Effector CD8-positive, alpha-beta T cell (primary cell): Measurements from ENCODE around the gene BCL7A.
A peak's percentile ranks its signal among the peaks of the same experiment; 100 is the strongest.

Source experiments
- DNase-seq: peaks from one replicate; lab custom pipeline; 2025; lab: John Stamatoyannopoulos, UW

BCL7A gene

DNA sequence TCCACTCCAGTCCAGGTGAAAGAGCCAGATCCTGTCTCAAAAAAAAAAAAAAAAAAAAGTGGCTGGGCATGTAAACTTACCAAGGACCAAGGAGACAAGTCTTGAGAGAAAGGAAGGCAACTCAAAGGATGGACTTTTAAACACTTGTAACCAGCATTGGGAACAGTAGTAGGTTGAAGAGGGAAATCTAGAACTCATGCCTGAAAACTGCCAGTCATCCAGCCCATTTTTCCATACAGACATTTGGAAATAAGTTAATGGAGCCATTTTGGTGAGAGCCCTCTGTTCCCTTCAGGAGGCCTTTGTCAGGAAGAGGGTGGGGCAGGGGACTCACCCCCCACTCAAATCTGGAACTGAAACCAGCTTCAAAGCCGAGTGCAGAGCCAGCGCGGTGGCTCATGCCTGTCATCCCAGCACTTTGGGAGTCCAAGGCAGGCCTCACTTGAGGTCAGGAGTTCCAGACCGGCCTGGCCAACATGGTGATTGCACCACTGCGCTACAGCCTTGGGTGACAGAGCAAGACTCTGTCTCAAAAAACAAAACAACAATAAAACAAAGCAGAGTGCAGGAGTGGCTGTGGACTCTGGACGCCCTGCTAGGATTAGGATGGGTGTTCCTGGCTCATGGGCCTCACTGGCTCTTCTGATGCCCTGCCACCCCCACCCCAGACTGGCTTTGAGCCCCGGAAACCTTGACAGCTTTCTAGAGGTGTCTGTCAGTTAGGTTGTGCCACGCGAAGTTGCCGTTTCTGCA is 55.2 kb downstream of the BCL7A start:
- DNase-seq: no peak

DNA sequence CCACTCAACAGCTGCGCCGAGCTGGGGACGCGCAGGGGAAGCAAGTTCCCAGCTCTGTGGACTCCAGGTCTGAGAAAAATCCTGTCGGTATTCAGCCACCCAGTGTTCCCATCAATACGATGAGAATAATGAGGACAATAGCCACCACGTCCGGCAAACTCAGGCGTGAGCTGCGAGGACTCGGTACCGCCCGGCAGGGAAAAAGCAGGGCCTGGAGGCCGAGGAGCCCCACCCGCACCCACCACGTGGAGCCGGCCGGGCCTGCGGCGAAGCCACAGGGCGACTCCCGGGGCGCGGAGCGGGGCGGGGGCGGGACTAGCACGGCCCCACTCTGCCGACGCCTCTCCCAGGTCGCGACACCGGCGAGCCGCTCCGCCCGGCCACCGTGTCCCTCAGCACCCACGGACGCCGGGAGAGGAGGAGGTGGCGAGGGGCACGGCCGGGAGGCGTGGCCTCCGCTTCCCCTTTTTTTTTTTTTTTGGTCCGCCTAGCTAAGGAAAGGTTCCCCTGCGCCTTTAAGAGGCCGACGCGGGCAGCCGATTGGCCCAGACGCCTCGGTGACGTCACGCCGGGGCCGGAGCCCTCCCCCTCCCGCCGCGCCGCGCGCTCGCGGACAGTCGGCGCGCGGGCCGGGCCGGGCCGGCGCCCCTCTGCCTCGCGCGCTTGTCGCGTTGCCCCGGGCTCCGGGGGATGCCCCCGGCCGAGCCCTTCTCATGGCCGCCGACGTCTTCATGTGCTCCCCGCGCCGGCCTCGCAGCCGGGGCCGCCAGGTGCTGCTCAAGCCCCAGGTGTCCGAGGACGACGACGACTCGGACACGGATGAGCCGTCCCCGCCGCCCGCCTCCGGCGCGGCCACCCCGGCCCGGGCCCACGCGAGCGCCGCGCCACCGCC is 56.7 kb downstream of the BCL7A start, which contains the start of gene MLXIP:
Gene MLXIP, plus strand, starts transcription at position 616 of the 892 bp plus-strand sequence. Its CDS starts 98 bp downstream, at position 714.
- peak; percentile 78 for DNase-seq

DNA sequence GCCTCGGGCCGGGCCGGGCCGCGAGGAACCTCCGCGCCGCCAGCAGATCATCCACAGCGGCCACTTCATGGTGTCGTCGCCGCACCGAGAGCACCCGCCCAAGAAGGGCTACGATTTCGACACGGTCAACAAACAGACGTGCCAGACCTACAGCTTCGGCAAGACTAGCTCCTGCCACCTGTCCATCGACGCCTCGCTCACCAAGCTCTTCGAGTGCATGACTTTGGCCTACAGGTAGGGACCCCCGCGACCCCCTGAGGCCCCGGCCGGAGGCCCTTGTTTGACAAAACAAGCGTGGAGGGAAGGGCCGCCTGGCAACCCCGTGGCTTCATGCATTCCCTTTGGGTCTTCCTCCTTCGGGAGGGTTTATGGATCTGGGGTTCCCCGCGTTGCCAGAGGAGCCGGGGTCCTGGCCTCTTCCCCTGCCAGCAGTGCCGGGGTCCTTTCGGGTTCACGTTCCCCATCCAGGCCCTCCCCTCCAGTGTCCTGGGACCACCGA is 57.4 kb downstream of the BCL7A start:
- no peak for DNase-seq

DNA sequence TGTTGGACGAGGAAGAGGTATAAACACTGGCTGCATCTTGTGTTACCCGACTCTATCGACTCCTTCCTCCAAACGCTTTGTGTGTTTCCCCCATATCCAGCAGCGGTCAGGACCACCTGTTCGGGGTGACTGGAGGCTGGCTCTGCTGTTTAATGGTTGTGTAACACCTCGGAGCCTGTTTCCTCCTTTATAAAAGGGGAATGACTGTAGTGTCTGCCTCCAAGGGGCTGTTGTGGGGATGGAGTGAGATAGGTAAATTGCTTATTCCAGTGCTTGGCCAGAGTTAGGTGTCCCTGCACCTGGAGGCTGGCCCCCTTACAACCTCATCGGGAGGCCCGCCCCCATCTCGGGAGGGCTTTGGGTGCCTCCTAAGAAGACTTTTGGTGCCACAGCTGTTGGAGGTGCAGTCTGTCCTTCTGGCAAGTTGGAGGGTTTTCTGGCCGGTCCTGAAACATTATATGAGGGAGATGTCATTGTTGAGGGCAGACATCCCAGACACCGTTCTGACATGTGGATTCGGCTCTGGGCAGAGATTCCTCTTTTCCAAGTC is 57.9 kb downstream of the BCL7A start:
- no peak for DNase-seq

DNA sequence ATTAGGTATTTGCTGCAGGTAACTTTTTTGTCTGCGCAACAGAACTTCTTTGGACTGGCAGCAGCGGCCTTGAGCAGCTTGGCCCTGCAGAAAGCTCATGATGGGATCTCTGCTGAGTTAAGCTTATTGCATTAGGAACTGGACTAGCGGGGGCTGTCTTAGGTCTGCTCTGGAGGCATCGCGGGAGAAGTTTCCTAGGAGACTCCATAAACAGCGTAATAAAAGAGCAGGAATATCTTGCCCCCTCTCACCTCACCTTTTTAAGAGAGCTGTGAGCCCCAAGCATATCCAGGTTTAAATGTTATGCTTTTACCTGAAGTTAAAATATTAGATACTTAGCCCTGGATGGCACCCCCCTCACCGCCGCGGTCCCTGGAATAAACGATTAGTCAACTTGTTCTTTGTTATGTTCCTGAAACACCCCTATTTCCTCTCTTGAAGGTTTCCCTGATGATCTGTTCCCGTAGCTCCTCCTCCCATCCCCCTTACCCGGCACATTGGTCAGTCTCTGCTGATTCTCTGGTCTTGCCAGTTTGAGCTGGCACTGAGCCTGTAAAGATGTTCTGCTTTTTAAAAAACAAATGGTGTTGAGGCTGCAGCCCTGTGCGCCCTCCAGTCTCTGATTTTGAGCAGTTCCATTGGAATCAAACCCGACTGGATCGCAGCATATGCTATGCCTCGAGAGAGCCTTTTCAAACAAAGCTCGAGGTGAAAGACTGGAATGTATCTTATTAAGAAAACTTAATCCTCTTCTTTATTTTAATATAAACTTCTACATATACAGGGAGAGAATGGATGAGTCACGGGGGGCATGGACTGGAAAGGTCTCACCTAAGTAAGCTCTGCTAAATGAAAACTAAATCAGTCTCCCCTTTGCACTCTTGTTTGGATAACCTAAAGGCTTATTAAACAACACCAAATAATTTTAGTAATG is 58.7 kb downstream of the BCL7A start:
- no peak for DNase-seq

DNA sequence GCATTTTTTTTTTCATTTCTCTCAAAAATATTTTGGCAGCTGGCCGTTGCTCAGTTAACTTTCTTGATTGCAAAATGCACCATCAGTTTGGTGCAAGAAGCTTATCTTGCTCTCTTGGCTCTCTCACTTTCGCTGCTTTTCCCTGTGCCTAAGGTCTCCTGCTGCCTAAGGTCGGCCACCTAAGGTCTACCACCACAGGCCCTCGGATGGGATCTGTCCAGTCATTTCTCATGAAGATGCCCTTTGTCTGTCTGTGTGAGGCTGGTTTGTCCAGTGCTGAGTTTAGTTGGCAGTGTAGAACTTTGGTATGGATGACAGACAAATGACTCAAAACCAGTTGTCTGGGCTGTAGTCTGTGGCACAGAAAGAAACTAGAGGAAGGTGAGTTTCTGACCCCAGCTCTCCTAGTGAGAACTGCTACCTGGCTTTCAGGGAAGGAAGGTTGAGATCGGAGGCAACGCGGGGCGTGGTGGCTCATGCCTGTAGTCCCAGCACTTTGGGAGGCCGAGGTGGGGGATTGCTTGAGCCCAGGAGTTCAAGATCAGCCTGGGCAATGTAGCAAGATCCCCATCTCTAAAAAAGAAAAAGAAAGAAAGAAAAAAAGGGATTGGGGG is 59.5 kb downstream of the BCL7A start:
- DNase-seq: no peak

DNA sequence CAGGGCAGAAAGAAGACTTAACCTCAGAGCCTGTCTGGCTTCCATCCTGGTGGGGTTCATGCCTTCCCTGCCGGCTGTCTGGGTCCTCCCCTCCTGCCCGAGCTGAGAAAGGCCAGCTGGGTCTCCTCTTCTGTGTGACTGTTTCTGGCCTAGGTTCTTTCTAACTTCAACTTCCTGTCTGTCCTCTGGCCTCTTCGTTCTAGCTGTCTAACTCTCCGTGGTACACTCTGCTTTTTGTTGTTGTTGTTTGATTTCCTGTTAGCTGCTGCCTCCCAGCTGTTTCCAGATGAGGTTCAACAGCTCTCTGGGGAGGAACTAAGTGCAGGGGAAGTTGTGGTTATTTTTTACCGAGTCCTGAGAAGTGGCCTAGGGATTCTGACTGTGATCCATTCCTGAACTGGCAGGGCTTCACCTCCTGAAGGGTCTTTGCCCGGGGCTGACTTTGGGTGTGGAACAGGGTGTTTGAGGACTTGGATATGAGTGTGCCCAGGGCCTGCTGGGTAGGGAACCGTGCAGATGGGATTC is 60.1 kb downstream of the BCL7A start:
- no peak for DNase-seq

DNA sequence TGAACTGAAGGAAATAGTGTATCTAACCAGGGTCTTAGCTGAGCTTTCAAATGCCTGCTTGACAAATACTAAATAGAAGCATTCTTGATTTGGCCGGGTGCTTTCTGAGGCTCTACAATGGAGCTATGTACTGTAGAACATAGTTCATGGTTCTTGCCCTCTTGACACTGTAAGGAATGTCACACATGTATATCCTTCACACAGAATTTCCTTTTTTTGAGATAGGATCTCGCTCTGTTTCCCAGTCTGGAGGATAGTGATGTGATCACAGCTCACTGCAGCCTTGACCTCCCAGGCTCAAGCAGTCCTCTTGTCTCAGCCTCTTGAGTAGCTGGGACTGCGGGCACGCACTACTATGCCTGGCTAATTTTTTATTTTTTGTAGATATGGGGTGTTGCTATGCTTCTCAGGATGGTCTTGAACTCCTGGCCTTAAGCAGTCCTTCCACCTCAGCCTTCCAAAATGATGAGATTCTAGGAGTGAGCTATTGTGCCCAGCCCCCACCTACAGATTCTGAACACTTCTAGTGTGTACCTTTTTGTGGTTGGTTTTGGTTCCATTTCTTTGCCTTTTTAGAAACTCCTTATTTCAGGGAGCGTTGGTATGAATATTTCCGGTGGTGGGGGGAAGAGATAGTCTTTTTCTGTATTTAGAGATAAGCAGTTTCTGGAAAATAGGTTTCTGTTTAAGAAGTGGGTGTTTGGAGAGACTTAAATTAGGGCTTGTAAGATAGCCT is 61.1 kb downstream of the BCL7A start:
- DNase-seq: no peak

DNA sequence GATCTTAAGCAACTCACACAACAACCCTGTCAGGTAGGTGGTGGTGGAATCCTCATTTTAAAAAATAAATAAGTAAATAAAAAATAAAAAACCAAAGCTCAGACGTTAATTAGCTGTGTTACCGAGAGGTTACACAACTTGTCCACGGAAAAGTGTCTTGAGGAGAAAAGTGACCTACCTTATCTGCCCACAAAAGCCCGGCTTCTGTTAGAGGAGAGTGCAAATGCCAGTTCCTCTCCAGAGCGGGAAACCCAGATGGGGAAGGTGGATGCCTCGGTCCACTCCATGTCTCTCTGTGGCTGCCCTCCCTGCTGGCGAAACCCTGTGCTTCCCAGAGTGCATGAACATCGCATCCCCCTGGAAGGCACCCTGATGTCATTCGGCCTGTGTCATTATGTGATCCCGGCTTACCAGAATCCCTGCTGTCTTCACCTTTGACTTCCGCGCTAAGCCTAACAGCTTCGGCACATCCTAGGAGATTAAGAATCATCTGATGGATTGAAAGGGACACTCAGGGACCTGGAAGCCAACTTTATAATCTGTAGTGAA is 63.2 kb downstream of the BCL7A start:
- no peak for DNase-seq

DNA sequence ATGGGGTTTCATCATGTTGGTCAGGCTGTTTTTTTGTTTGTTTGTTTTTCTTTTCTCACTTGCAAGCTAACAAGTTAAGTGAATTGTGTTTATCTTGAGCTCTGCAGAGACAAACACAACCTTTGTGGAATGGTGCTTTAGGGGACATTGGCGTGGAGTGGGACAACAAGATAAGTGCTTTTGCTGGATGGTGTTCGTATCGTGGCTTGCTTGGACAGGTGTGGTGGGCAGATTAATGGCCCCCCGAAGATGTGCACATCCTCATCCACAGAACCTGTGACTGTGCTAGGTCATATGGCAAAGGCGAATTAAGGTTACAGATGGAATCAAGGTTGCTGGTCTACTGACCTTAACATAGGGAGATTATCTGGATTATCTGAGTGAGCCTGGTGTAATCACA is 63.9 kb downstream of the BCL7A start:
- DNase-seq: no peak

DNA sequence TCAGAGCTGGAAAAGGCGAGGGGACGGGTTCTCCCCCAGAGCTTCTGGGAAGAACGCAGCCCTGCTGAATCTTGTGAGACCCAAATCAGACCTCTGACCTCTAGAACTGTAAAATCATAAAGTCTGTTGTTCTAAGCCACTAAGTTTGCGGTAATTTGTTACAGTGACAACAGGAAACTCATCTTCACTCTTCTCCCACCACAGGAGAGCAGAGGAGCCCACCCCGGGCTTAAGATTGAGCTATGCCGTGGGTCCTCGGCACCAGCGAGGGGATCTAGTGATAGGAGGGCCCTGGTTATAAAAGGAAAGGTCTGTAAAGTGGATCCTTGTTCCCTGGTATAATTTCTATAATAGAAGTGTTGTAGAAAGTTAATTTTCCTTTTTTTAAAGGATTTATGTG is 64.4 kb downstream of the BCL7A start:
- no peak for DNase-seq

DNA sequence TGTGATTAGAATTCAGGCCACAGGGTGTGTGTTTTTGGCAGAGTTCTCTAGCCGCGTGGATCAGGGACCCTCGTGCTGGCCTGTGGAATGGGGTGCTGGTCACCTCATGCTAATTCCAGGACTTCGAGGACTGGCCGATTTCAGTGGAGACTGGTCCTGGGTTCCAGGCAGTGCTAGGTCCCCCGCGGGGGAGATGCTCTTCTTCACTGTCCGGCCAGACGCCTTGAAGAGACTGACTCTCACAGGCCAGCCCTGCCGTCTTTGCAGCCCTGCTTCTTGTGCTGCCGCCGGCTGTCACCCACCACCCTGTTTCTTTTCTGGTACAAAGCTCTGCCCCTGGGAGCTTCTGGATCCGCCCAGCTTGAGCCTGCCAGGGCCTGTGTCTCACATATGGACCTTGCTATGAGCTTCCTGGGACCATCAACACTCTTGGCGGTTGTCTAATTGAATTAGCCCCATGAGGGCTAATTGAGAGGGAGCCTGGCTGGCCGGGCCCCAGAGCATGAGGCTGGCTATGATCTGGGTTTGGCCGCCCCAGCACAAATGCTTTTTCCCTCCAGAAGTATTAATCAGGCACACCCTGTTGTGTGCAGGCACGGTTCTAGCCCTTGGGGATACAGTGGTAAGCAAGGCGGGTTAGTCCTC is 65.1 kb downstream of the BCL7A start:
- no peak for DNase-seq

DNA sequence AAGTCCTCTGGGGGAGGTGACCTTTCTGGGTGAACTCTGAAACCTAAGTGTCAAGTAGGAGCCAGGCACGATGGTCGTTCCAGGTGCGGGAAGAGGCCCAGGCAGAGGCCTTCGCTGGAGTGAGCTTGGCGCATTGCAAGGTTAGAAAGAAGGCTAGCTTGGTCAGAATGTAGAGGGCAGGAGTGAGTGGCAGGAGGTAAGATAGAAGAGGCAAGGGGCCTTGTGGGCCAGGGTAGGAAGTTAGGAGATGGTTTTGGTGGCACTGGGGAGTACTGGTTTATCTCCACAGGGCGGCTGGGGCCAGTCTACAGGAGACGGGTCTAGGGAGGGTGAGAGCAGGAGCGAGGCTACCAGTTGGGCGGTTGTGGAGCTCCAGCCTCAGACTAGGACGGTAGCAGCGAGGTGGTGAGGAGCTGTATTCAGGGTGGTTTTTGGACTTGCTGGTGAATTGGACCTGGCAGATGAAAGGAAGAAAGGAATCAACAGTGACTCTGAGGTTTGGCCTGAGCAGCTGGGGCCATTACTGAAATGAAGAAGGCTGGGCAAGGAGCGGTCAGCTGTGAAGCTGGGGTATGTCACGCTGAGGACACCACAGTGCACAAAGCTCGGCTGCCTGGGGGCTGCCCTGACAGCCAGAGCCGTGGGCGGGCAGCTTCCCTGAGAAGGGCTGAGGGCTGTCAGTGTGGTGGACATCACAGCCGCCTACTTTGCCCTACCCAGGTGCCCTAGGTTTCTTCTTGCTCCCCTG is 65.9 kb downstream of the BCL7A start:
- DNase-seq: no peak

DNA sequence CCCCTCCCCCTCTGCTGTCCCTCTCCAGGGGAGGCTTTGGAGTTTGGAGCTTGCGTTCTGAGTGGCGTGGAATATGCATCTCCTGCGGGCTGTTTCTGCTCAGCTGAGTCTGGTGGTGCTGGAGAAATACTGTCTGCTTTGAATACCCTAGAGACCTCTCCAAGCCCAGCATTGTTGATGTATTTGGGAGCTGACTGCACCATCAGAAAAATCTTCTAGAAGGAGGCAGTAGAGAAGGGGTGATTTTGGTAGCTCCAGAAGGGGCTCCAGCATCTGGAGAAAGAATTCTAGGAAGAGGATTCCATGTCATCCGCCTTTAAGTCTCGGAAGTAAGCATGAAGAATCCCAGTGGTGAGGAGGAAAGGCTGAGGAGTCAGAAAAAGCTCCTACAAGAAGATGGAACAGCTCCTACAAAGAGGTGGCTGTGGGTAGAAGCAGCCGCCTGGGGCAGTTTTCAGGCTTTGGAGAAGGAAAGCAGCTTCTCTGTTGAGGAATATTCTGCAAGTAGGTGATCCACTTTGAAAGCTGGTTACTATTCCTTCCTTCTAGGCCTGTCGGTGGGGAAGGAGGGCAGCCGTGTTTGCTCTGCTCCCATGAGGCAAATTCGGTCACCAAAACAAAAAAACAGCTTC is 66.6 kb downstream of the BCL7A start:
- no peak for DNase-seq

DNA sequence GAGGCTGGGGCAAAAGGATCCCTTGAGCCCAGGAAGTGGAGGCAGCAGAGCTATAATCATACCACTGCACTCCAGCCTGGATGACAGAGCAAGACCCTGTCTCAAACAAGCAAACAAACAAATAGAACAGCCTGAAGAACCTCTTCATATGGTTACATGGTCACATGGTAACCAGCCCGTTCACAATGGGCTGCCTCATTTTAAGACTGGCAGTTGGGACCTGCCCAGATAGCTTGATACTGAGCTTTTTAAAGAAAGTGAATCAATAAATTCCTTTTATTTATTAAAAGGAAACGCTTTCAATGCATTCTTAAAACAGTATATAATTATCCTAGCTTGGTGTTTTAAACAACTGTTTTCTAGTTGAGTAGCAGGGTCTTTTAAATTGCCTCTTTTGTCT is 67.4 kb downstream of the BCL7A start:
- DNase-seq: no peak

DNA sequence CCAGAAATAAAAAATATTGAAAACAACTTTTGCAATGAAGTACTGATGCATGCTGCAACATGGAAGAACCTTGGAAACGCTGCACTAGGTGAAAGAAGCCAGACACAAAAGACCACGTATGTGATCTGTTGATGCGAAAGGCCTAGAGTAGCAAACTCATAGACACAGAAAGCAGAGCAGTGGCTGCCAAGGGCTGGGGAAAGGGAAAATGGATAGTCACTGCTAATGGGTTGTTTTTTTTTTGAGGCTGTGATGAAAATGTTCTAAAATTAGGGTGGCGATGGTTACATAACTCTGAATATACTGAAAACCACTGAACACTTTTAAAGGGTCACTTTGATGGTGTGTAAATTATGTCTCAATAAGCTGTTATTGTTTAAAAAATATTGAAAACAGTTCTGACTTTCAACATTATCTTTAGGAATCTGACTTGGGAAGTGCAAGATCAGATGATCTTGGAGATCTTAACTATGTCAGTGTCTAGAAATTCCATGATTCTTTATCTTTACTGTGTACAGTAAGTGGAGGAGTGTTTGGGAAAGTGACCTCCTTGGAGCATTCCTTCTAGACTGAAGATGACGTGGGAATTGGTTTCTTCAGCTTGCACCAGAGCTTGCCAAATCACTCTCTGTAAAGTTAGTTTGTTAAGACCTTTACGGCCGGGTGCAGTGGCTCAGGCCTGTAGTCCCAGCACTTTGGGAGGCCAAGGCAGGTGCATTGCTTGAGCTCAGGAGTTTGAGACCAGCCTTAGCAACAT is 69.3 kb downstream of the BCL7A start:
- no peak for DNase-seq
